DMS79 treated with DMSO at 0.1 percent for 48 hours (cell line): ENCODE results near the gene NDUFA11.

Source experiments
- DNase-seq: peaks from one replicate; lab custom pipeline; 2025; lab: John Stamatoyannopoulos, UW

NDUFA11 gene

GRCh38 chr19:5932609-5933262 is 29.1 kb upstream of the NDUFA11 start:
- no peak for DNase-seq

GRCh38 chr19:5932146-5932545 is 28.6 kb upstream of the NDUFA11 start:
- DNase-seq, result no peak

- no peak for DNase-seq
Measured at GRCh38 chr19:5931251-5931650, 27.7 kb upstream of the NDUFA11 start.

- no peak for DNase-seq
Measured at GRCh38 chr19:5929625-5930024, 26.0 kb upstream of the NDUFA11 start.

- DNase-seq, result no peak
Measured at GRCh38 chr19:5929179-5929578, 25.6 kb upstream of the NDUFA11 start.

GRCh38 chr19:5927441-5927821 is 23.8 kb upstream of the NDUFA11 start:
- no peak for DNase-seq

GRCh38 chr19:5926641-5927440 is 23.3 kb upstream of the NDUFA11 start:
- DNase-seq, result no peak

- no peak for DNase-seq
Measured at GRCh38 chr19:5925830-5926427, 22.3 kb upstream of the NDUFA11 start.

GRCh38 chr19:5923356-5923755 is 19.8 kb upstream of the NDUFA11 start:
- DNase-seq, result no peak

- DNase-seq, result no peak
Measured at GRCh38 chr19:5922161-5922545, 18.6 kb upstream of the NDUFA11 start.

- DNase-seq, result no peak
Measured at GRCh38 chr19:5921516-5922160, 18.0 kb upstream of the NDUFA11 start.

GRCh38 chr19:5918463-5919079 is 15.0 kb upstream of the NDUFA11 start:
- no peak for DNase-seq

- DNase-seq, result no peak
Measured at GRCh38 chr19:5917431-5918107, 14.0 kb upstream of the NDUFA11 start.

- DNase-seq, result no peak
Measured at GRCh38 chr19:5916181-5916708, 12.7 kb upstream of the NDUFA11 start.

- DNase-seq, result no peak
Measured at GRCh38 chr19:5915782-5916165, 12.2 kb upstream of the NDUFA11 start.

GRCh38 chr19:5914946-5915781 is 11.6 kb upstream of the NDUFA11 start:
- DNase-seq, result no peak

GRCh38 chr19:5914358-5914774 is 10.8 kb upstream of the NDUFA11 start:
- DNase-seq, result no peak

- DNase-seq, result no peak
Measured at GRCh38 chr19:5913739-5914357, 10.3 kb upstream of the NDUFA11 start, which contains the start of gene CAPS. Gene CAPS, plus strand, starts transcription at chr19:5914254. Its CDS starts 153 bp downstream, at chr19:5914407.

GRCh38 chr19:5911366-5911765 is 7.8 kb upstream of the NDUFA11 start:
- no peak for DNase-seq

- no peak for DNase-seq
Measured at GRCh38 chr19:5910638-5910907, 7.0 kb upstream of the NDUFA11 start.
